GM18499 (cell line): Measurements from ENCODE around the gene DUOXA1.
"Not testable (repeated sequence)": the region's sequence is repeated elsewhere in the genome, so short reads cannot be mapped to it uniquely, and the experiment has no call there.

Source experiments
- ATAC-seq: cut with Tn5 transposase; IDR thresholded peaks from one replicate; pipeline ENCODE4 v1.9.1; 2021; ENCODE audit warnings: moderate number of reproducible peaks; ENCODE audit not compliant: insufficient read depth, unreplicated experiment

DUOXA1 gene

DNA sequence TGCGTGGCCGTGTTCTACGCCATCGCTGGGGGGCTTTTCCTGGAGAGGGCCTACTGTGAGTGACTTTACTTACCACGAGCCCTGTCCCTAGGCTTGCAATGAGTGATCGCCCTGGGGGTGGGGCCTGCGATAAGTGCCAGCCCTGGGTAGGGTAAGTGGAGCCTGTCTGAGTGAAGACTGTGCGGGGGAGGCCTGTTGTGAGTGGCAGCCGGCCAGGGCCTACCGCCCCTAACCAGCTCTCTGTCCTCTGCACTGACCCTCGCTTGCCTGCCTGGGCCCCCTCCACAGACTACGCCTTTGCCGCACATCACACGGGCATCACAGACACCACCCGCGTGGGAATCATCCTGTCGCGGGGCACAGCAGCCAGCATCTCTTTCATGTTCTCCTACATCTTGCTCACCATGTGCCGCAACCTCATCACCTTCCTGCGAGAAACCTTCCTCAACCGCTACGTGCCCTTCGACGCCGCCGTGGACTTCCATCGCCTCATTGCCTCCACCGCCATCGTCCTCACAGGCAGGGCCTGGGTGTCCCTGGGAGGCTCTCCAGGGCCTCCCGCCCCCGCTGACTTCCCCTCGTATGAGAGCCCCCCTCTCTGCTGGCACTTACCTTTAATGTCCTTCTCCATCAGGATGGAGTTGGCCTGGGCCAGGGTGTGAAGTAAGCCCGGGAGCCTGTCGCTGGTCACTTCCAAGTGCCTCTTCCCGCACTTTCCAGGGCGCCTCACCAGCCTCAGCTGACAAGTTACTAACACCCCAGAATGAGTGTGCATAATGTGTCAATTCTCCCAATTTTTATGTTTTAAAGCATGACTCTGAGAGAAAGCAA, 22.5 kb upstream of the DUOXA1 start:
- ATAC-seq, result no peak

DNA sequence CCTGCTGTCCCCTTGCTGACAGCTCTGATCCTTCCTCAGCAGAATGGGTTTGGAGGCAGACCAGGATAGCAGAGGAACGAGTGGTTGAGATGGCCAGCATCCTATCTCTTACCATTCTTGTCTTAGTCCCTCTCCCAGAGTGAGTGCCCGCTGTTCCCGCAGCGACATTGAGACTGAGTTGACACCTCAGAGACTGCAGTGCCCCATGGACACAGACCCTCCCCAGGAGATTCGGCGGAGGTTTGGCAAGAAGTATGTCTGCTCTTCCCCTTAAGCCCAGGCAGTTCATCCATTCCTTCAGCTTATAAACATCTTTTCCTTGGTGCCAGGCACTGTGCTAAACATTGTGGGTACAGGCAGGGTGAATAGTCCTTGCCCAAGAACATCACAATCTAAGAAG, 21.3 kb upstream of the DUOXA1 start:
- no peak for ATAC-seq

DNA sequence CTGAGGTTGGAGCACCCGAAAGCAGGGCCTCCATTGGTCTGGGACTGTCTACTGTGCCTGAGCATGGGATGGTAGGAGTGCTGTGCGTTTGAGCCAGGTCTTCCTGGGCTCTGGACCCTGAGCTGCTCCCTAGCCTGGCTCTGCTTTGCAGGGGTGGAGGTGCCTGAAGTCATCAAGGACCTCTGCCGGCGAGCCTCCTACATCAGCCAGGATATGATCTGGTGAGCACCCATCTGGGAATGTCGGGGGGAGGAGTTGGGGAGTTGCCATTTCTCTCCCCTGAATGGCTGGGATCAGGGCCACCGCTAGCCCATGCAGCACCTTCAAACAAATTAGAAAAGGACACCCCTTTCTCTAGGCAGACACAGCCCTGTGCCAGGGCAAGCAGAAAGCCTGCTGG, 20.8 kb upstream of the DUOXA1 start:
- no peak for ATAC-seq

DNA sequence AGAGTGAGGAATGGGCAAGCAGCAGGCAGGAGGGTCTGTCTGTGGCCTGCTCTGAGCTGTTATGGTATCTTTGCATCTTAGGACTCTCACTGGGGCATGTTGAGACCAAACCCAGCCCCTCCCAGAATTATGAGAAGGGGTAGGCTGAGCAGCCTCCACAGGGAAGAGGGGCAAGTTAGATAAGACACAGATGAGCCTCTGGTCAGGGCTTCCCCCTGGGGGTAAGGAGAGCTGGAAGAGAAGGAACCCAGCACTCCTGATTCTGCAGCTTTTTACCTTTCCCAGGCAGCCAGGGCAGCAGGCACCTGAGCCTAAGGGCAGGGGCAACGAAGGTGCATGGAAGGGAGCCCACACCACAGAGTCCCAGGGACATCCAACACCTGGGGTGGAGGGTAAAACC, 19.4 kb upstream of the DUOXA1 start:
- no peak for ATAC-seq

DNA sequence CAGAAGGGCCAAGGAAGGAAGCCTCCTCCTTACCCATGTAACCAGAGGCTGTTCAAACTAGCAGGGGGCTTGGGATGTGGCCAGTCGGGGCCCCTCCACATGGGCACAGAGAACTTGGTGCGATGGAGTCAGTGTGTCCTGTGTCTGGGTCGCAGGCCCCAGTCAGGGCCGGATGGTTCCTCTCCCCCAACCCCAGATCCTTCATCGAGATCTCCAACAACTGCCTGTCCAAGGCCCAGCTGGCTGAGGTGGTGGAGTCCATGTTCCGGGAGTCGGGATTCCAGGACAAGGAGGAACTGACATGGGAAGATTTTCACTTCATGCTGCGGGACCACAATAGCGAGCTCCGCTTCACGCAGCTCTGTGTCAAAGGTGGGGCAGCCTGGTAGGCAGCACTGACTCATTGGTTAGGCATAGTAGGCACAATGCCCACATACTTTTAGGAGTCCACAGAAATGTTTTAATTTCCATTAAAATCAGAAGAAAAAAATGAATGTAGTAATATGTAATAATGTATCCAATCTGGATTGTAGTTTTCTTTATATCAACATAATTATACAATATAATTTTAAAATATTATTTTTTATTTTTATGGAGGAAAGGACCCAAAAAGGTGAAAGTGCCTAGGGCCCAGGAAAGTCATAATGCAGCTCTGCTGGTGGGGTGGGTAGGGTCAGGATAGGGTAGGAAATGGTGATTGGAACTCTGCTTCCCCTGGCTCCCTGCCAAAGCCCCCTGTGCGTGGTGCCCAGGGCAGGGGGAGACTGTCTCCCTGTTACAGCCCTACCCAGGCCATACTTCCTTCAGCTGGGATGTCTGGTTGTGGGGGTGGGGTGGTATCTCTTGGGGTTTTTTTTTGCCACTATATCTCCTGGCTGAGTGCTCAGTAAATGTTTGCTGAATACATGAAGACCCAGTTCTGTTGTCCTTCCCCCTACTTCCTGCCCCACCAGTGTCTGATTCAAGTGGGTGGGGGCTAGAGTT, 18.7 kb upstream of the DUOXA1 start:
- ATAC-seq, result no peak

DNA sequence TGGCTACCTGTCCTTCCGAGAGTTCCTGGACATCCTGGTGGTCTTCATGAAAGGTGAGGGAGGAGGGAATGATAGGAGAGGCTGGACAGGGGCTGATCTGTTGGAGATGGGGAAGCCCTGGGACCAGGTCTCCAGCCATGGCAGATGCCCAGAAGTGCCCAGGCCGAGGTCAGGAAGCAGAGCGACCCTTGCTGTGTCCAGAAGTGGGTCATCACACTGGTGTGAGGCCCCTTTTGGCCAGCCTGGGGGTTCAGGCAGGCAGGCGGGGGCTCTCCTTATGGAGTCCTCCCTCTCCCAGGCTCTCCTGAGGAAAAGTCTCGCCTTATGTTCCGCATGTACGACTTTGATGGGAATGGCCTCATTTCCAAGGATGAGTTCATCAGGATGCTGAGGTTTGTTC, 17.9 kb upstream of the DUOXA1 start:
- ATAC-seq, result no peak

DNA sequence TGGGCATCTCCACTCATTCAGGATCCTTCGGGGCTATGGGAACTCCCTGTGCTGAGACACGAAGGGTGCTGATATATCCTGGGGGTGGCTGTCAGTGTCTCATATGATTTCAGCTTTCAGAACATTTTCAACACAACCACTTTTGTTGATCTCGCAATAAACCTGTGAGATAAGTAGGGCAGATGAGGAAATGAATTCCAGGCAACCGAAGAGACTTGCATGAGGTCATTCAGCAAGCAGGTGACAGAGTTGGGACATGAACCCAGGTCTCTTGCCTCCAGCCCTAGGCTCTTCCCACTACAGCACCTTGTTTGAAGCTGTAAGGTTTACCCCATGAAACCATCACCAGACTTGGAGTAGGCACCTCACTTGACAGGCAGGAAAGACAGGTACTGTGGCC, 16.7 kb upstream of the DUOXA1 start:
- ATAC-seq, result no peak

DNA sequence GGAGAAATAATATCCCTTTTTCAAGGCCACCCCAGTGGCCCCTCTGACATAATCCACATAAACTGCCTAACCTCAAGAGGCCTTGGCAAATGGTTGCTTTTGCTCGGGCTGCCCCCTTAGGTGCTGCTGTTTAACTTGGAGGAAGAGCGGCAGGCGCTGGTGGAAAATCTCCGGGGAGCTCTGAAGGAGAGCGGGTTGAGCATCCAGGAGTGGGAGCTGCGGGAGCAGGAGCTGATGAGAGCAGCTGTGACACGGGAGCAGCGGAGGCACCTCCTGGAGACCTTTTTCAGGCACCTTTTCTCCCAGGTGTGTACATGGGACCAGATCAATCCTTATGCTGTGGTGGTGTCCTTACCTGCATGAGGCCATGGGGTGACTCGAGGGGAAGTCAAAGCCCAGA, 15.1 kb upstream of the DUOXA1 start:
- ATAC-seq, result no peak

DNA sequence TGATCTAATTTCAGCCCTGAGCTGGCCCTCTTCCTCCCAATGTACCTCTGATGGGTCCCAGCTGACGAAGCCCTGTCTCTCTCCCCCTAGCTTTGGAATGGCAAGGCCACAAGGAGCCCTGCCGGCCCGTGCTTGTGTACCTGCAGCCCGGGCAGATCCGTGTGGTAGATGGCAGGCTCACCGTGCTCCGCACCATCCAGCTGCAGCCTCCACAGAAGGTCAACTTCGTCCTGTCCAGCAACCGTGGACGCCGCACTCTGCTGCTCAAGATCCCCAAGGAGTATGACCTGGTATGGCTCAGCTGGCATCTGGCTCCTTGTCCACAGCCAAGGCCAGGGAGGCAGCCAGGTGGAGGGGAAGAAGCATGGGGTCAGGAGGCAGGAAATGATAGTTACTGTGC, 14.3 kb upstream of the DUOXA1 start:
- ATAC-seq, result no peak

DNA sequence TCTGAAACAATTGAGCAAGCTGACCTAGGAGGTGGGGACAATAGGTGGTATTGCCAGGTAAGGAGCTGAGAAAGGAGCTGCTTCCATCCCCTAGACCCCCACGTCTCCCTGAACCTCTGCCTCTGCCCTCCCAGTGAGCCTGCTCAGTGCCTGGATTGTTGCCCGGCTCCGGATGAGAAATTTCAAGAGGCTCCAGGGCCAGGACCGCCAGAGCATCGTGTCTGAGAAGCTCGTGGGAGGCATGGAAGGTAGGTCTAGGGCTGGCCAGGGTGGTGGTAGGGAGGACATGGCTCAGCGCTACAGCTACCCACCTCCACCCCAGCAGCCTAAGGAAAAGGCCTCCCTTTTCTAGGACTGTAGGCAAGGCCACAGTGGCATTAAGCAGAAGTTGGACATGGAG, 13.4 kb upstream of the DUOXA1 start:
- ATAC-seq, result no peak

DNA sequence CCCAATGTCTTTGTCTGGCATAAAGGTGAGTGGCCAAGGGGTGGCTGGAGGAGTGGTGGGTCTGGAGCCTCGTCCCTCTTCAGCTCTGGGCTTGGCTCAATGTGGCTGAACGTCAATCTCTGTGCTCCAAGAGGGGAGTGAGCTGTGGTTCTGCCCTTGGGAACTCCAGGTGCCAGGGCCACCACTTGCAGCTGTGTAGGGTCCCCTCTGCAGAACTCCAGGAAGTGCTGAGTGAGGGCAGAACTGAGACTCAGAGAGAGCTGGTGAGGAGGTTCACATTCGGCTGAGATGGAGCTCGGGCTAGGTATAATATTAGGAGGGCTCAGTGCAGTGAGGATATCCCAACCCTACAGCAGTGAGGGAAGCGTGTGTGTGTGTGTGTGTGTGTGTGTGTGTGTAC, 11.7 kb upstream of the DUOXA1 start:
- no peak for ATAC-seq

DNA sequence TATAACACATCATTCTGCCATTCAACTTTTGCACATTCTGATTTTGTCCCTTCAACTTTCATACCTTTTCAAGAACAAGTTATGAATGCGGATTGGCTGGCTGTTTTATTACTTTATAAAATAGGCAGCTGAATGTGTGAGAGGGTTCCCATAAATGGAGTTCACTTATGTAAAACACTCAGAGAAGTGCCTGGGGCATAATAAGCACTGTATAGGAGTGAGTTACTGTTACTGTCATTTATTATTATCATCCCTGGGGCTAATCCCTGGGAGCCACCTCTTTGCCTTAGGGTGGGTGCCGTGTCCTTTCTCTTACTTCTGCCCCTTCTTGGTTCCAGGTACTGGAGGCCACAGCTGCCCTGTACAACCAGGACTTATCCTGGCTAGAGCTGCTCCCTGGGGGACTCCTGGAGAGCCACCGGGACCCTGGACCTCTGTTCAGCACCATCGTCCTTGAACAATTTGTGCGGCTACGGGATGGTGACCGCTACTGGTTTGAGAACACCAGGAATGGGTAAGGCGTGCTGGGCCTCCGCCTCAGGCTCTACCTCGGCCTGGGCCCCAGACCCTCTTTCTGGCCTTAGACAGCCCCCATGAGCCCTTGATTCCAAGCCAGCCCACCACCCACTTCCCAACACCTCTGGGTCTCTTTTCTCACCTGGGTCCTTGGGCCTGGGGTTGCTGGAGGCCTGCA, 11.0 kb upstream of the DUOXA1 start:
- ATAC-seq, result no peak

DNA sequence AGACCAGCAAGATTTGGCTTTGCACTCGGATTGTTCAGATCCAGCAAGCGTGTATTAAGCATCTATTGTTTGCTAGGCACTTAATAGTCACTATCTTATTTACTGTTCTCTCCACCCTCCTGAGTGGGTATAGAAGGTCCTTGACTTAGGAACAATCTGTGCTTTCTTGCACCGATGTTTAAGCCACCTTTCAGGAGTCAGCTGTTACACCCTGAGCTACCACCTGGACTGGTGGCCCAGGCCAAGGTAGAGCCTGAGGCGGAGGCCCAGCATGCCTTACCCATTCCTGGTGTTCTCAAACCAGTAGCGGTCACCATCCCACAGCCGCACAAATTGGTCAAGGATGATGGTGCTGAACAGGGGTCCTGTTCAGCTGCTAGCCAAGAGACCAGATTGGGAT, 10.1 kb upstream of the DUOXA1 start:
- ATAC-seq, result no peak

DNA sequence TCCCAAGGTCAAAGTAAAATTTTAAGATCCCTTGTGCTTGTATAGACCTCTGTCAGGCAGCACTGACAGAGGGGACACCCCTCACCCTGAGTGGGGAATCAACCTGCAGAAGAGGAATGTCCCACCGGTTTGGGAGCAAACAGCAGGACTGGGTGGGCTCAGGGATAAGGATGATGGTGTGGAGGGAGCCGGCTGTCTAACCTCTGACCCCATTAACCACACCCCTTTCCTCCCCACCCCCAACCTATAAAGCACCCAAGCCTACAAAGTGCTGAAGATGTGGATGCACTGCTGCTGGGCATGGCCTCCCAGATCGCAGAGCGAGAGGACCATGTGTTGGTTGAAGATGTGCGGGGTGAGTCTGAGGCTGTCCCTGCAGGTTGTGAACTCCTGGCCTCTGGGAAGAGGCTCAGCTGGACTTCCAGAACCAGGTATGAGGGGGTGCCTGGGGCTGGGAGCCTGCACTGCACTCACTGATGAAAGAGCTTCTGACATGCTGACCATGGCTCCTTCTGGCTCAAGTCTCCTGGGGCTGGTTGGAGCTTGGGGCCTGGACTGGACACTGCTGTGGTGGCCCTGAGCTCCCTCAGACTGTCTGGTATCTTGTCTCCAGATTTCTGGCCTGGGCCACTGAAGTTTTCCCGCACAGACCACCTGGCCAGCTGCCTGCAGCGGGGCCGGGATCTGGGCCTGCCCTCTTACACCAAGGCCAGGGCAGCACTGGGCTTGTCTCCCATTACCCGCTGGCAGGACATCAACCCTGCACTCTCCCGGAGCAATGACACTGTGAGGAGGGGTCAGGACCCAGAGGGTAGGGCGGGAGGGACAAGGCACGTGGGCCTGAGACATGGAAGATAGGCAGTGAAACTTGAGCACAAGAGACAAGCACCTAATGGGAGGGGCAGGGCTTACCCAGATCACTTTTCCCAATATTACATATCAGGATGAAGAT, 9.4 kb upstream of the DUOXA1 start:
- ATAC-seq, result no peak

DNA sequence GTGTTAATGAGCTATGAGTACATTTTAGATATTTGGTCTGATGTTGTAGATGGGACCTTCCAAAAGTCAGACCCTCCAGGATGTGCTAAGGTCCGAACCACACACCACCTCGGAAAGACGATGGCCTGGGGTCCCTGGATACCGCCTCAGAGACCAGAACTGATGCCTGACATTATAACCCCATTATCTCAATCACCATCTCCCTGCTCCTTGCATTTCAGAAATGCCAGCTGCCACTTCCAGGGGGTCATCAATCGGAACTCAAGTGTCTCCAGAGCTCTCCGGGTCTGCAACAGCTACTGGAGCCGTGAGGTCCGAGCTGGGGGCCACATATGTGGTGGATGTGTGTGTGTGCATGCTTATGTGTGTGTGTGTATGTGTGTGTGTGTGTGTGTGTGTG, 8.0 kb upstream of the DUOXA1 start:
- ATAC-seq, result no peak

DNA sequence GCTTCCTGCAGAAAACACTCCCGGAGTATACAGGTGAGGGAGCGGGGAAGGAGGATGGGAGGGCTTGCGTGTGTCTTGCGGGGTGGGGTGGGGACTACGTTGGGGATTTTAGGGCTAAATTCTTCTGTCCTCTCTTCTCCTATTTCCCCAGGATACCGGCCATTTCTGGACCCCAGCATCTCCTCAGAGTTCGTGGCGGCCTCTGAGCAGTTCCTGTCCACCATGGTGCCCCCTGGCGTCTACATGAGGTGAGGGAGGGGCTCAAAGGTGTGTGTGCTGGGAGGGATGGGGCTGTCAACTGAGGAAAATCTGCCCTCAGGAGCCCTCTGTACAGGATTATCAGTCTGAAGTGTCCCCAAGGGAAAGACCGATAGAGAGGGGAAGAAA, 6.7 kb upstream of the DUOXA1 start:
- no peak for ATAC-seq

DNA sequence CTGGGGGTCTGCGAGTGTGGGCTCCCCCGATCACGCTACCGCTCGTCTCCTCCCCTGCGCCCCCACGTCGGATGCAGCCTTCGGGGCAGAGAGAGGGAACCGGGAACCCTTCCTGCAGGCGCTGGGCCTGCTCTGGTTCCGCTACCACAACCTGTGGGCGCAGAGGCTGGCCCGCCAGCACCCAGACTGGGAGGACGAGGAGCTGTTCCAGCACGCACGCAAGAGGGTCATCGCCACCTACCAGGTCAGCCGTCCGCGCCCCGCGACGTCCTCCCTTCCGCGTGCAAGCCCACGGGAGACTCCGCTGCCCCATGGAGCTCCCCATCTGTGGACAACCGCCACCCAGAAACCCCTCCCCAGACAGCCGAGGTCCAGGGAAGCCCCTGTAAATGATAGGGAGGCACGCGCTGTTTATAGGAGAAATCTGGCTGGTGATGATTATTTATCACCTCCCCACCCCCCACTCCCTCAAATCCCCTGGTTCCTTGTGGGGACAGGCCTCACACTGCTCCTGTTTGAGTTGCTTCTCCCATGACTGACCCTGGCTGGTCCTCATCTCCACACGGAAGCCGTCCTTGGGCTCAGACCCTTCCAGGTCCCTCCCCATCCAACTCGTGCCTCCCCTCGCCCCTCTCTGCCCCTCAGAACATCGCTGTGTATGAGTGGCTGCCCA, 6.2 kb upstream of the DUOXA1 start:
- not testable (repeated sequence) for ATAC-seq

DNA sequence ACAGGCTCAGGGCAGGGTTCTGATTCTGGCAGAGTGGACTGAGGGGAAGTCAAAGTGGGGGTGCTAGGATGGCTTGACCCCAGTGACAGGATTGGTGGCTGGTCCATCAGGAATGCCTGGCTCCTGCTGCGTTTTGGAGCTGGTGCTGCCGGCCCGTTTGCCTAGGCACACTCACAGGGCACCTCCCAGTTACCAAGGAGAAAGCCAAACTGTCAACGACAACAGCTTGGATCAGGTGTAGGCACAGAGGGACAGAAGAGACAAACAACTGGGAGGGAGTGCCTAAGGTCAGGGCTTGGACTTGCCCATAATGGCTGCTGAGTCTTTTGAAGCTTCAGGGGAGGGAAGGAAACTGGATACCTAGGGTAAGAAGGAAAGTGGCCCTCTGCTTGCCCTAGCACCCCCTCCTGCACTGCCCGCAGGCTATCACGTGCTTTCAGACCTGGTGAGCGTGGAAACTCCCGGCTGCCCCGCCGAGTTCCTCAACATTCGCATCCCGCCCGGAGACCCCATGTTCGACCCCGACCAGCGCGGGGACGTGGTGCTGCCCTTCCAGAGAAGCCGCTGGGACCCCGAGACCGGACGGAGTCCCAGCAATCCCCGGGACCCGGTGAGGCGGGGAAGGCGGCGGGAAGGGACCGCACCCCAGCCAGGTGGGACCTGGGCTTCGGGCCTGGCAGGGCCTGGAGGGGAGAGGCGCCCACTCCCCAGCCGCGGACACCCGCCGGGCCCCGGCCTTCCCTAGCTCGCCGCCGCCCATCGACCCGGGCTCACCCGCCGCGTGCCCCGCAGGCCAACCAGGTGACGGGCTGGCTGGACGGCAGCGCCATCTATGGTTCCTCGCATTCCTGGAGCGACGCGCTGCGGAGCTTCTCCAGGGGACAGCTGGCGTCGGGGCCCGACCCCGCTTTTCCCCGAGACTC, 5.3 kb upstream of the DUOXA1 start:
- no peak for ATAC-seq
